Measurements from ENCODE around the gene ADAM10.

GRCh38 chr15:58598829-58599210, 150.7 kb downstream of the ADAM10 start:
- TF ChIP-seq, protein P1, sequence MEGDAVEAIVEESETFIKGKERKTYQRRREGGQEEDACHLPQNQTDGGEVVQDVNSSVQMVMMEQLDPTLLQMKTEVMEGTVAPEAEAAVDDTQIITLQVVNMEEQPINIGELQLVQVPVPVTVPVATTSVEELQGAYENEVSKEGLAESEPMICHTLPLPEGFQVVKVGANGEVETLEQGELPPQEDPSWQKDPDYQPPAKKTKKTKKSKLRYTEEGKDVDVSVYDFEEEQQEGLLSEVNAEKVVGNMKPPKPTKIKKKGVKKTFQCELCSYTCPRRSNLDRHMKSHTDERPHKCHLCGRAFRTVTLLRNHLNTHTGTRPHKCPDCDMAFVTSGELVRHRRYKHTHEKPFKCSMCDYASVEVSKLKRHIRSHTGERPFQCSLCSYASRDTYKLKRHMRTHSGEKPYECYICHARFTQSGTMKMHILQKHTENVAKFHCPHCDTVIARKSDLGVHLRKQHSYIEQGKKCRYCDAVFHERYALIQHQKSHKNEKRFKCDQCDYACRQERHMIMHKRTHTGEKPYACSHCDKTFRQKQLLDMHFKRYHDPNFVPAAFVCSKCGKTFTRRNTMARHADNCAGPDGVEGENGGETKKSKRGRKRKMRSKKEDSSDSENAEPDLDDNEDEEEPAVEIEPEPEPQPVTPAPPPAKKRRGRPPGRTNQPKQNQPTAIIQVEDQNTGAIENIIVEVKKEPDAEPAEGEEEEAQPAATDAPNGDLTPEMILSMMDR (IDR thresholded peaks at IDR 0.05; ENCODE audit: low read length): no peak
- TF ChIP-seq EZH2 (IDR thresholded peaks at IDR 0.05; ENCODE audit: borderline replicate concordance, low read length): no peak

Data from OCI-LY1 (cell line).